ENCODE results near the gene SLC9A9. TPM values are rescaled to one million over a fixed set of nuclear protein-coding genes. Genes with fewer than 3 reads are reported as not detected.

SLC9A9 gene
- total RNA-seq, 4 donors from 2014 or later: 1.7 to 8.2 (median 3.6) TPM

DNA sequence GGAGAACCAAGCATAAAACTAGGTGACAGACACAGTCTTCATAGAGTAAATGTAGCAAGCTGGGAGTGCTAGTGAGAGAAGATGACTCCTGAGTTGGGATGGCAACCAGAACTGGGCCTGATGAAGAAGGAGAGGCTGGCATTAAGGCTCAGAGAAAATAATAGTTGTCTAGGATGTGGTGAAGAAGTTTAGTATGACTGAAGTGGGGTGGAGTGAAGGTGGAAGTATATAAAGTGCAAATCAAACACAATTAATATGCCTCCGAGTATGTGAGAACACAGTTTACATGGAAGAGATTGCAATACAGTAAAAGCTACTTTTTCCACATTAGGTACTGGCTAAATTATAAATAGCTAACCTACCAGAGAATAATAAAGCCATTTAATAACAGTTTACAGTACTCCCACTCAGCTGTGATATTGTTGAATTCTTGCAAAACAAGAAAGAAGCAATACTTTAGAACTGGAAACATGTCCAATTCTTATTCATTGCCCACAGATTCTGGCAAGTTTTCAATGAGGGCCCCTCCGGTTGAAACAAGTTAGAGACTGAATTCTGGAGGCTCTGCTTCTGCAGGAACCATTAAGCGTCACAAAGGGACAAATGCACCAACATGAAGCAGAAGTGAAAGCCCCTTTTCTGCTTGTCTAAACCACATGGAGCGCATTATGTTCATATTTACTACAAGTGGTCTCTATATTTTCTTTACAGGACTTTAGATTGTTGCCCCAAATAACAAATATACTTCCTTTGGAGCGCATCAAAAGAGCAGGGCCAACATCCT is 243.7 kb downstream of the SLC9A9 start:
- in situ Hi-C loops (cut with MboI; ENCODE audit: low sequenced_read_pairs in 4 of 4): no loop called here
- Histone ChIP-seq H3K4me3 (no peak overlapping the region), H3K27ac (no peak overlapping the region), H3K36me3 (no peaks in the 10 kb centered on the region), H3K9me3 (no peaks in the 10 kb centered on the region), H3K4me1 (peaks cover 0 to 15% of the 10 kb centered on the region in 2 donors), H3K27me3 (no peaks in the 10 kb centered on the region)
- ATAC-seq (no peak), DNase-seq (no peak)
- TF ChIP-seq POLR2A (IDR thresholded peaks at IDR 0.05): no peak
- TF ChIP-seq, protein P1, sequence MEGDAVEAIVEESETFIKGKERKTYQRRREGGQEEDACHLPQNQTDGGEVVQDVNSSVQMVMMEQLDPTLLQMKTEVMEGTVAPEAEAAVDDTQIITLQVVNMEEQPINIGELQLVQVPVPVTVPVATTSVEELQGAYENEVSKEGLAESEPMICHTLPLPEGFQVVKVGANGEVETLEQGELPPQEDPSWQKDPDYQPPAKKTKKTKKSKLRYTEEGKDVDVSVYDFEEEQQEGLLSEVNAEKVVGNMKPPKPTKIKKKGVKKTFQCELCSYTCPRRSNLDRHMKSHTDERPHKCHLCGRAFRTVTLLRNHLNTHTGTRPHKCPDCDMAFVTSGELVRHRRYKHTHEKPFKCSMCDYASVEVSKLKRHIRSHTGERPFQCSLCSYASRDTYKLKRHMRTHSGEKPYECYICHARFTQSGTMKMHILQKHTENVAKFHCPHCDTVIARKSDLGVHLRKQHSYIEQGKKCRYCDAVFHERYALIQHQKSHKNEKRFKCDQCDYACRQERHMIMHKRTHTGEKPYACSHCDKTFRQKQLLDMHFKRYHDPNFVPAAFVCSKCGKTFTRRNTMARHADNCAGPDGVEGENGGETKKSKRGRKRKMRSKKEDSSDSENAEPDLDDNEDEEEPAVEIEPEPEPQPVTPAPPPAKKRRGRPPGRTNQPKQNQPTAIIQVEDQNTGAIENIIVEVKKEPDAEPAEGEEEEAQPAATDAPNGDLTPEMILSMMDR (IDR thresholded peaks at IDR 0.05 in 4 of 5, conservative IDR thresholded peaks at IDR 0.05 in 1 of 5): no peak
- intact Hi-C loops (cut with DNase I; ENCODE audit: low total_unique reads): no loop called here

DNA sequence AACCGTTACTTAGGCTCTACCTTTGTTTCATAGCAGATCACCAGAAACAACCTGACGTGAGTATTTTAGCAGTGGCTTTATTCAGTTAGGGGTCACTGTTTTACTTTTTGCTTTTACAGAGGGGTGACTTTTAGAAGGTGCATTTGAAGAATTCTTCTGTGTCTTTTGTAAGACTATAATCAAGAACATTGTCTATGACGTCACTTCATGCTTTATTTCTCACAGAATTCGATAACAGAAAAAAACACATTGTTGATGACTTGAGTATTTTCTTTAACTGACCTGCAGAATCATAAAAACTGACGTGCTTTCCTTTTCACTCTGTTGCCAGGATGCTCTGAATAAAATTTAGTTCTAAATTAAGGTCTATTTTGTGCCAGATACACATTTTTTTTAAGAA is 244.5 kb downstream of the SLC9A9 start:
- DNase-seq: no peak
- ATAC-seq: no peak
- in situ Hi-C loops (cut with MboI; ENCODE audit: low sequenced_read_pairs in 4 of 4): no loop called here
- Histone ChIP-seq H3K9me3 (no peaks in the 10 kb centered on the region), H3K27ac (no peak overlapping the region), H3K4me1 (peaks cover 0 to 11% of the 10 kb centered on the region in 2 donors), H3K36me3 (no peaks in the 10 kb centered on the region), H3K4me3 (no peak overlapping the region), H3K27me3 (no peaks in the 10 kb centered on the region)
- no peak for TF ChIP-seq POLR2A (IDR thresholded peaks at IDR 0.05)
- TF ChIP-seq, protein P1 (IDR thresholded peaks at IDR 0.05 in 4 of 5, conservative IDR thresholded peaks at IDR 0.05 in 1 of 5): no peak
- intact Hi-C loops (cut with DNase I; ENCODE audit: low total_unique reads): no loop called here

DNA sequence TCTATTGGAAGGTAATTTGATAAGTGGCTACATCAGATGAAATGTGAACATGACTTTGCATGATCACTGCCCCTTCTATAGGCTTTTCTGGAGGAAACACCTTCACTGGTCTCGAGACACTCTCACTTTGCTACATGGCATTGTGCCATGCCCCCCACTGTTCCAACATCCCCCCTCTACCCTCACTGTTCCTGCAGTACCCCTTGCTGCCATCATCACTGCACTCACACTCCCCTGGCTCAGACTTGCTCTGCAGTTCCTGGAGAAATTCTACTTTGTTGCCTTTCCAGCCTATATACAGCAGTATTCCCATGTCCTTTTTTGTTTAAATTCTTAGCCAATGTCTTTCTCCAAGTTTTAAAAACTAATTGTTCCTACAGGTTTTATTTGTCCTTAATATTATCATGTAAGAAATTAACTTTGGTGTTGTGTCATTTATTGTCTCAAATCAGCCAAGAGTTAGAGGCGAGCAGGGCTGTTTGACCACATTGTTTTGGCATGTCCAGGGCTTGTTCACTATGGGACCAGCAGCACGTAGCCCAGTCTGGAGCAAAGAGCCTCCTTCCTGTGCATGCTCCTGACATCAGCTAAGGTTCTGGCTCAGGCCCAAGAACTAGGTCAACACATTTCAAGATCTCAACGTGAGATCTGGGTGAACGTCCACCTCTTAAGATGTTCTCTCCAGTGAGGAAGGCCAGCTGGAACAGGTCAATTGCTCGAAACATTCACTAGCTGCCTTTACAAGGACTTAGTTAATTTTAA is 246.4 kb downstream of the SLC9A9 start:
- Histone ChIP-seq H3K27ac (no peak overlapping the region), H3K27me3 (no peaks in the 10 kb centered on the region), H3K4me1 (peaks cover 0 to 6% of the 10 kb centered on the region in 2 donors), H3K9me3 (no peaks in the 10 kb centered on the region), H3K36me3 (no peaks in the 10 kb centered on the region), H3K4me3 (no peak overlapping the region)
- peak in 1 of 2 donors; percentile 30 for ATAC-seq
- no peak for DNase-seq
- no peak for TF ChIP-seq POLR2A (IDR thresholded peaks at IDR 0.05)
- TF ChIP-seq, protein P1 (IDR thresholded peaks at IDR 0.05 in 4 of 5, conservative IDR thresholded peaks at IDR 0.05 in 1 of 5): no peak
- intact Hi-C loops (cut with DNase I; ENCODE audit: low total_unique reads): no loop called here
- in situ Hi-C loops (cut with MboI; ENCODE audit: low sequenced_read_pairs in 4 of 4): no loop called here

DNA sequence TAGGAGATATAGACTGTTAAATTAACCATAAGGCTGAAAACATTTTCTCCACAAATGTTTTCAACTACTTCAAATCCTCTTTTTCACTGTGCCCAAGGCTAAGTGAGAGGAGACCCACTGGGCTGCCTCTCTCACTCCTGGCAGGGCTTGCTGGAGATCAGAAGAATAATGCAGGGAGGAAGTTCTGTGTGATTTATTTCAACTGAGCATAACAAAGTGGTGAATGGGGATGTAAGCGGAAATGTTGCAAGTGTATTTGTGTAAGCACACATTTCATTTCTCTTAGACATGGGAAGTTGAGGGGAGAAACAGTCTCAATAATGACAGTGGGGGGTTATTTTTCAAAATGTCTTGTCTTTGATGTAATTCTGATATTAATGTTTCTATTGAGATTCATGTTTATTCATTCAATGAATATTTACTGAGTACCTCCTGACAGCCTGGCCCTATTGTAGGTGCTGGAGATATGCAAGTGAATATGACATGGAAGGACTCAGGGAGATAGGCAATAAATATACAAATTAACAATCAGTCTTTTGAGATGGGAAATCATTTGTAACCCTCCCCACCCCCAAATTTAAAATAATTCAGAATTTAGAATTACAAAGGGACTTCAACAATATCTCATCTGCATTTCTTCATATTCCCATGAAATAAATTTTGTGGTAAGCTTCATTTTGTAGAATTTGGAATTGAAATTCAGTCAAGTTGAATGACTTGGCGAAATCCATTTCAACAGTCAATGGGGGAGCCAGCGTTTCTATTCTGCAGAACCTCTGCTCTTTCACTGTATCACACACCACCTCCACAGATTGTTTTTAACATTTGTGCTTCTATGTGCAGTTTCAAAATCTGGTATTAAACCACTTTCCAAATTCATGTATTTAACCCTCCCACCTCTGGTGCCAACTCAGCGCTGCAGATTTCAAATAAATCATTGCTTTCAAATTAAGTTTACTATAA is 247.2 kb downstream of the SLC9A9 start:
- in situ Hi-C loops (cut with MboI; ENCODE audit: low sequenced_read_pairs in 4 of 4) (no loop called here), intact Hi-C loops (cut with DNase I; ENCODE audit: low total_unique reads) (no loop called here)
- DNase-seq (no peak), ATAC-seq (no peak)
- Histone ChIP-seq H3K4me3 (no peak overlapping the region), H3K4me1 (peaks cover 0 to 6% of the 10 kb centered on the region in 2 donors), H3K9me3 (no peaks in the 10 kb centered on the region), H3K27me3 (no peaks in the 10 kb centered on the region), H3K36me3 (no peaks in the 10 kb centered on the region), H3K27ac (no peak overlapping the region)
- TF ChIP-seq, protein P1 (IDR thresholded peaks at IDR 0.05 in 4 of 5, conservative IDR thresholded peaks at IDR 0.05 in 1 of 5): no peak
- no peak for TF ChIP-seq POLR2A (IDR thresholded peaks at IDR 0.05)
